Measurements from ENCODE around the gene WDR70.
"Not testable (repeated sequence)": the region's sequence is repeated elsewhere in the genome, so short reads cannot be mapped to it uniquely, and the experiment has no call there.

GRCh38 chr5:37453252-37453651 lies 74.1 kb downstream of the WDR70 start:
- TF ChIP-seq, protein P1, sequence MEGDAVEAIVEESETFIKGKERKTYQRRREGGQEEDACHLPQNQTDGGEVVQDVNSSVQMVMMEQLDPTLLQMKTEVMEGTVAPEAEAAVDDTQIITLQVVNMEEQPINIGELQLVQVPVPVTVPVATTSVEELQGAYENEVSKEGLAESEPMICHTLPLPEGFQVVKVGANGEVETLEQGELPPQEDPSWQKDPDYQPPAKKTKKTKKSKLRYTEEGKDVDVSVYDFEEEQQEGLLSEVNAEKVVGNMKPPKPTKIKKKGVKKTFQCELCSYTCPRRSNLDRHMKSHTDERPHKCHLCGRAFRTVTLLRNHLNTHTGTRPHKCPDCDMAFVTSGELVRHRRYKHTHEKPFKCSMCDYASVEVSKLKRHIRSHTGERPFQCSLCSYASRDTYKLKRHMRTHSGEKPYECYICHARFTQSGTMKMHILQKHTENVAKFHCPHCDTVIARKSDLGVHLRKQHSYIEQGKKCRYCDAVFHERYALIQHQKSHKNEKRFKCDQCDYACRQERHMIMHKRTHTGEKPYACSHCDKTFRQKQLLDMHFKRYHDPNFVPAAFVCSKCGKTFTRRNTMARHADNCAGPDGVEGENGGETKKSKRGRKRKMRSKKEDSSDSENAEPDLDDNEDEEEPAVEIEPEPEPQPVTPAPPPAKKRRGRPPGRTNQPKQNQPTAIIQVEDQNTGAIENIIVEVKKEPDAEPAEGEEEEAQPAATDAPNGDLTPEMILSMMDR (IDR thresholded peaks at IDR 0.05), result not testable (repeated sequence)
- not testable (repeated sequence) for TF ChIP-seq POLR2AphosphoS5 (IDR thresholded peaks at IDR 0.05)

All from prostate gland (tissue), 2 donors.